HG03103 (cell line): ENCODE measurements around the gene DEGS2.

ENCODE experiments used
- ATAC-seq: cut with Tn5 transposase; IDR thresholded peaks from one replicate; pipeline ENCODE4 v1.9.1; 2021; ENCODE audit warnings: low read depth; ENCODE audit not compliant: unreplicated experiment

DEGS2 gene

DNA sequence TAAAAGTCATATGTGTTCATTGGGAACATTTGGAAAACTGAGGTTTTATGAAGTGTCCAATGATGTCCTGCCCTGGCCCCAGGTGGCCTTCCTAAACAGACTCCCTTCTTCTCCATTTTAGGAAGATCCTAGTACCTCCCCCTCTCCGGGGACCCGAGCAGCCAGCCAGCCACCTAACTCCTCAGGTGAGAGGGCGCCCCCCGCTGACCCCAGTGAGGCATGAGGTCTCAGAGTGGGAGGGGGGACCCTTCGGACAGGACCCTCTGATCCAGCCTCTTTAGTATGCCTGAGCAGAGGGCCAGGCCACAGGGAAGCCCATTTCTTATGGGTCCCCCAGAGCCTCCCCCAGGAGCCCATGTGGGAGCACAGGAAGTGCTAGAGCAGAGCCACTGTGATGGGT, 23.7 kb downstream of the DEGS2 start:
- ATAC-seq, result no peak

- ATAC-seq, result no peak
These were observed 24.4 kb downstream of the DEGS2 start for GRCh38 chr14:100135073-100135472.

DNA sequence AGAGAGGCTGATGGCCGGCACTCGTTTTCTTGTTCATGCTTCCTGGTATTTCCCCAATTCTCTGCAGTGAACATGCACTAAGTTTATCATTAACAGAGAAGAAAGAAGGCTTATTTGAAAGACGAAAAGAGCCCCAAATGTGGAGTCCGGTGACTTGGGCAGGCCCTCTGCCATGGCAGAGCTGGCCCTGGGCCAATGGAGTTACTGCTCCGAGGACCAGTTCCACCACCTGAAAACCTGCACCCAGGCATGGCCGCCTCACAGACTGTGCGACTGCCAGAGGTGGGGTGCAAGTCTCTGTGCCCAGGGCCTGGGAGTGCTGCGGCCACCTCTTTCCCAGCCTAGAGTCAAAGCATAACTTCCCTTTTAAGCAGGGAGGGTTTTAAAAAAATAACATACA, 24.9 kb downstream of the DEGS2 start:
- no peak for ATAC-seq

DNA sequence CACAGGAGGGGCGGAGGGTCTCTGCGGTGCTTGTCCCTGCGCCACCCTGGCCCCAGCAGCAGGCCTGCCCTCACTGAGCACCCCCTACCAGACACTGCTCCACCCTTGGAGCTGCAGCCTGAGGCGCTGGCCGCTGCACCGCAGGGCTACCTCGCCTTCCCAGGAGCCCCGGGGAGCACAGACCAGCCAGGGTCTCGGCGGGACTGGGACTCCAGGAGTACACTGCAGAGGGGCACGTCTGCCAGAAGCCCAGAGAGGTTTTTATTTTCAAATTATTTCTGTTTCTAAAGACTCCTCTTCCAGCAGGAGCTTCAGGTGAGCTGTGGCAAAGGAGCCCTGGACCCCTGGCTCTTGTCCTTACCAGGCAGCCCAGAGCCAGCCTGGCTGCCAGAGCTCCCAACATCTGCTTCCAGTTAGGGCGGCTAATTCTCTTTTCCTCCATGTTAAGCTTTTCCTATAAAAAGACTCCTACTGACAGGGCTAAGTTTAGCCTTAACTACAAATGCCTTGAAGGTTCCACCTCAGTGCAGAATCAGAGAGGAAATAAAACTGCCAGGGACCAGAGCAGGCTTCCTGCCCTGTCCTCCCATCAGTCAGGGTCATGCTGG, 26.4 kb downstream of the DEGS2 start:
- no peak for ATAC-seq

DNA sequence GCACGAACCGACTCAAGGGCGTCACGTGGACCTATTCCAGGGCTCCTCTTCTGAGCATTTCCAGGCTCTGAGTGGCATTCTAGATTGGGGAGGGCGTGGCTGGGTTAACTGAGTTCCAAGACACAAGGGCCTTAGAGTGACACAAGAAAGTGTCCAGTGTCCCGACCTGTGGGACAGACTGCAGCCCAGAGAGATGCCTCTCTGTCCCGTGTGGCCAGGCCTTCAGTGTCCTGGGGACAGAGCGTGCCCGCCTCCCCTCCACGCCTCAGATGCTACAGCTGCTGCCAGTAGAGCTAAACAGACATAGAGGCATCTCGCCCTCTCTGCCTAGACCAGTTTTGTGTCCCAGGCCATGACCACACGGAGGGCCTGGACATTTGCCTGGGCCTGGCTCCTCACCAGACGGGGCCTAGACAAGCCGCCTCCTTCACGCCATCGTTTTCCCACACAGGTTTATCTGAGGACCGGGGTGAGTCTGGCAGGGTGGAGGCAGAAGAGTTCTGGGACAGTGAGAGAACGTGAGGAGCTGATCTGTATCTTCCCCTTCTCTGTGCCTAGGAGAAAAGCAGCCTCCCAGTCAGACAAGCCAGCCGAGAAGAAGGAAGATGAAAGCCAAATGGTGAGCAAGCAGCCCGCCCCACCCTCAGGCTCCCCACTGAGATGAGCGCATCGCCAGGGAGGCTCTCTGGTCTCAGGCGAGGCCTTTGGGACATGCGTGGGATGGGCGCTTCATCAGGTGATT, 27.1 kb downstream of the DEGS2 start:
- ATAC-seq, result no peak

GRCh38 chr14:100131181-100131580, 28.3 kb downstream of the DEGS2 start:
- ATAC-seq, result no peak

DNA sequence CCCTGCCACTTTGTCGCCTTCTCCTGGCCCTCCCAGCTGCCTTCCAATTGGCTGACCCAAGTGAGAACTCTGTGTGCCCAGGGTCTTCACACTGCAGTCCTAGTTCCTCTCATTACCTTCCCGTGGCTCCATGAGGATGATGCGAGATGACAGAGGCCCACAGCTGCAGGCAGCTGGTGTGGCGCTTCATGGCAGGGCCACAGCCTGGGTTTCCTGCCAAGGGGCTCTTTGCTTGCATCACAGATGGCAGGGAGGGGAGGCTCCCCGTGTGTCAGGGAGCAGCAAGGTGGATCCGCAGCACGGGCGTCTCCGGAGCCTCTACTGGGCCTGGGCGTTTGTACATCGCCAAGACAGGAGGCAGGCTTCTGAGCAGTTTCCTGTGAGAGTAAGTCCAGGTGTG, 28.9 kb downstream of the DEGS2 start:
- no peak for ATAC-seq

- ATAC-seq, result no peak
These were observed 30.3 kb downstream of the DEGS2 start for GRCh38 chr14:100129161-100129589.

DNA sequence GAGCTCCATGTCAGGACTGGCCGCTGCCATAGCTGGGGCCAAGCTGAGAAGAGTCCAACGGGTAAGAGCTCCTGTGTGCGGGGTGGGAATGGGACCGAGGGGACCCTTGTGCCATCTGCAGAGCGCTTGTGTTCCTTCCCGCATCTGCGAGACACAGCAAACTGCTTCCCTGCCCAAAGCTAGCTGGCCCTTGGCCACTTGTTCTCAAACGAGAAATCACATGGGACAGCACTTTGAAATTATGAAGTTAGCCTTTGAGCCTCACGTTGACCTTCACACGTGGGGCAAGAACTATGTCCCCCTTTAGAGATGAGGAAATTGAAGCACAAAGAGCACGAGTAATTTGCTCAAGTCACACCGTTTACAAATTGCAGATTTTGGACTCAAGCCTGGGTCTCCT, 30.8 kb downstream of the DEGS2 start:
- no peak for ATAC-seq

DNA sequence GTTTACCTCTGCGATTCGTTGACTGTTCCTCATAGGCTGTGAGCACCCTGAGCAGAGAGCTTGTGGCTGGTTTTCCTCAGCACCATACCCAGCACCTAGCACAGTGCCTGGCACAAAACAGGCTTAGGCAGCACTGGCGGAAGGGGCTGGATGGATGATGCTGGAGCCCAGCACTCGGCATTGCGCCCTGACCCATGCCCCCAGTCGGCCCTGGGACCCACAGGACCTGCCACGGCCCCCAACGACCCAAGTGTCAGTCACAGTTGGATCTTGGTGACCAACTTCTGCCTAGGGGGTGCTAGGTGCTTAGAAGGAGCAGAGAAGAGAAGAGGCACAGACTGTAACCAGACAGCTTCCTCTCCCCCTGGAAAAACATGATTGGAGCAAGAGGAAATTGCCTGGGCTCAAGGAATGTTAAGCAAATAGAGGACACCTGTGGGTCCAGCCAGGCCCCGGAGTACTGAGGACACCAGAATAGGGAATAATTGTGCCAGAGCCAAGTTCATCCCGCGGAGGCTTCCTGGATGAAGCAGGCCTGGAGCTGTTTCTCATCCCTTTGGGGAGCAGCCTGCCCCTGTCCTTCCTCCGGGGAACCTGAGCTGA, 31.5 kb downstream of the DEGS2 start:
- no peak for ATAC-seq

DNA sequence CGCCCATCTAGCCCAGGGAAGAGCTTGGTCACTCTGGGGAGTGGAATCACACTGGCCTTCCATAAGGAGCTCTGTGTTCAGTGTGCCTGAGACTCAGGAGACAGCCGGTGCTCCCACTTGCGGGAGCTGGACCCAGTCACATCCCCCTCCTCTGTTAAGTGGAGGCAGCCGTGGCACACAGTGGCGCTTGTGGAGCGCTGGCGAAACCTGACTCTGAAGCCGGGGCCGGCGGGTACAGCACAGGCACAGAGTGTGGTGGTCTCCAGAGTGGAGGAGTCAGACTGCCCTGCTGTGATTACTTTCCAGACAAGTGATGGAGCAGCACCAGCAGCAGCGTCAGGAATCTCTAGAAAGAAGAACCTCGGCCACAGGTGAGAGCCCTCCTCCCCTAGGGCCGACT, 33.0 kb downstream of the DEGS2 start:
- no peak for ATAC-seq

DNA sequence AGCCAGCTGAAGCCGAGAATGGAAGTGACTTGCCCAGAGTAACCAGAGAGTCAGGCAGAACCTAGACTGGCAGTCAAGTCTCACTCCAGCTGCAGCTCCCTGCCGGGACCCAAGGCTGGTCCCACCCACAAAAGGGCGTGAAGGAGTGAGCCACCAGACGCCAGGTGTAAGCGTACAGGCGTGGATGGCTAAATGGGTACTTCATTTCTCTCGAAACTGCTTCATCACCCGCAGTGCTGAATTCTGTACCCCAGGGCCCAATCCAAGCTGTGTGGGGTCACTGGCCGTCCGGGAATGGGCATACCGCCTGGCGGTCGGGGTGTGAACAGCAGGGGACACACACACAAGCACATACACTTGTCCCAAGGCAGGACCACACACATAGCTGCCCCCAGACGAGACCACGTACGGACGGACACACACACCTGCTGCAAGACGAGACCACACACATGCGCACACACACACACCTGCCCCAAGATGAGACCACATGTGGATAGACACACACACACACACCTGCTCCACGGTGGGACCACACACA, 34.8 kb downstream of the DEGS2 start:
- no peak for ATAC-seq

GRCh38 chr14:100123618-100124017, 35.8 kb downstream of the DEGS2 start:
- no peak for ATAC-seq

GRCh38 chr14:100122481-100123223, 36.8 kb downstream of the DEGS2 start:
- no peak for ATAC-seq

DNA sequence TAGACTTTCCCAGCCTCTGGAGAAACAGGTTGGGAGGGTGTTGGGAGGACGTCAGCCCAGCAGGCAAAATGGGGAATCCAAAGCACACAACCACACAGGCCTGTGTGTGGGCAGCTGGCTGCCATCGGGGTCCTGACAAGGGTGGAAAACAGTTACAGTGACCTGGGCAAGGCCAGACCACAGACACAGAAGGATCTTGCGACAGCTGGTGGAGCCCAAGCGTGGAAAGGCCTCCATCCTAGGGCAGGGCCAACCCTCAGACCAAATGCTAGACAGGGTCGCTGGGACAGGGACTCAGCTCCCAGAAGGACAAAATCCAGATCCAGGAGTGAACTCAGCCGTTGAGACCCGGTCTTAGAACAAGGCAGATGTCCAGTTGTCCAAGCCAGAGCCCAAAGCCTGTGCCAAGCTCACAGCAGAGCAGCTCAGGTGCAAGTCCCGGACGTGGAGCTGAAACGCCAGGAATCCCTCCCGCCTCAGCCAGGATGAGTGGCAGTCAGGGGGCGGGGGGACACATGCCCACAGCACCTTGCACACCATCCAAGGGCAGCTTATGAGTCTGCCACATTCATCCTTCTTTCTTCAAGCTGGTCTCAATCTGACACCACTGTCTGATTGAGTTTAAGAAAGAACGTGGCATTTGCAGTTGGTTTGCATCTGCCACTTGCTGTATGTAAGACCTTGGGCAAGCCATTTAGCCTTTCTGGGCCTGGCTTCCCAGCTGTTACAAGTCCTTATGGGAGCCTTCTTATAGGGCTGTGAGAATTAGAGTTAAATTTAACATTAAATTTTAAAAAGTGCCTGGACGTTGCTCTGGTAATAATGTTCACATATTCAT, 37.6 kb downstream of the DEGS2 start:
- ATAC-seq, result no peak

GRCh38 chr14:100120522-100121269, 38.7 kb downstream of the DEGS2 start:
- ATAC-seq, result no peak

GRCh38 chr14:100119251-100119650, 40.2 kb downstream of the DEGS2 start:
- no peak for ATAC-seq

DNA sequence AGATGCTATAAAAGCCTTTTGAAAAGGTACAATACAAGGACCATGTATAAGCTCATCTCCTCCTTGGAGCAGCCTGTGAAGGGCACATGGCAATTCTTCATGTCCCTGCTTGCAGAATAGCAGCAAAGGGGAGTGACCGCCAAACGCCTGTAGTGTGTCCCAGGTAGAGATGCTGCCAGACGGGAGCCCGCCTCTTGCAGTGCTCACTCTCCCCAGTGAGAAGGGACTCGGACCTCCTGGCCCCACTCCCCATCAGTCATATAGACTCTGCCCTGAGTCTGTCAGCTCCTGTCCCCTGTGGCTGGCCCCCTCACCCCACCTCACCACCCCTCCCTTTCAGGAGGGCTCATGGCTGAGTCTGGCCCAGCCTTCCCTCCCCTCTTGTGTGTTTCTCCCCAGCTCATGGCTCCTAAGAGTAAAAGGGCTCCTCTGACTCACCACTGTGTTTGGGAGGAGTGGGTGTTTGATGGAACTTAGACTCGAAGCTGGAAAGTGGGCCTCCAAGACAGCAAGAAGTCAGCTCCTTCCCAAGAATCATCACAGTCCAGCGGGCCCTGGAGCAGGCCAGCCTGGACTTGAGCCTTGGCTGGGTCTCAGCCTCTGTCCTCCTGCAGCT, 40.9 kb downstream of the DEGS2 start:
- no peak for ATAC-seq
